Smooth muscle cell of the pulmonary artery (primary cell): ENCODE results near the gene PIGA. TPM values are rescaled to one million over a fixed set of nuclear protein-coding genes. Genes with fewer than 3 reads are reported as not detected.

Experiments
- total RNA-seq: library from RNA; depleted of rRNA; stranded (reverse); fragments of >200 nt; gene quantifications from 2 replicates; pipeline ENCODE4 v1.2.3, GENCODE V29; 2014

PIGA gene
- 9.2 and 12.3 TPM in 2 replicates for total RNA-seq

GRCh38 chrX:15335135-15336022, at the start of gene PIGA:
PIGA (minus strand) TSS chrX:15335523; CDS start chrX:15331930, 3,593 bp downstream.

GRCh38 chrX:15384304-15384703, 49.0 kb upstream of the PIGA start, which contains the start of gene VEGFD:
VEGFD (minus strand) TSS chrX:15384413; CDS start chrX:15383946, 467 bp downstream.

GRCh38 chrX:15315509-15315908, 19.8 kb downstream of the PIGA start, which contains the start of gene ASB11:
ASB11 (minus strand) TSS chrX:15315640; CDS start chrX:15315605, 35 bp downstream.

GRCh38 chrX:15269618-15270521, 65.5 kb downstream of the PIGA start, which contains the start of gene ASB9:
ASB9 (minus strand) TSS chrX:15270083; CDS start chrX:15269874, 209 bp downstream.

Other genes with a start within 250 kb of the PIGA start
- 0.26 and 0.36 TPM in 2 replicates for gene ASB9, start 65.4 kb downstream of the PIGA start, total RNA-seq
- gene ASB11, start 19.9 kb downstream of the PIGA start, total RNA-seq = not detected in 2 replicates
- 0.26 TPM in 1 of 2 replicates, not detected in the other for gene VEGFD, start 48.9 kb upstream of the PIGA start, total RNA-seq
- 14.0 and 14.1 TPM in 2 replicates for gene PIR, start 157.8 kb upstream of the PIGA start, total RNA-seq
- 0.33 and 0.76 TPM in 2 replicates for gene BMX, start 165.3 kb upstream of the PIGA start, total RNA-seq